DND-41 (cell line): ENCODE data around the gene CFAP221.

Experiments used
- ATAC-seq: fragments of 200-7000 bp; cut with Tn5 transposase; 3 replicates; pipeline ENCODE4 v1.9.1; 2021; ENCODE audit warnings: low read depth; ENCODE audit not compliant: insufficient read depth
- DNase-seq: peaks from one replicate; pipeline ENCODE4 v3.0.0-alpha.2; 2020
- H2AFZ ChIP-seq: 2 replicates; pipeline ENCODE4 v1.6.0; 2012; ENCODE audit warnings: low read depth, low read length
- H3K27ac ChIP-seq: 2 replicates; pipeline ENCODE4 v1.5.1; 2012; ENCODE audit warnings: low read length, inconsistent platforms
- H3K27me3 ChIP-seq: fragments of 200-600 bp; sonication (generic); 2 replicates; pipeline ENCODE4 v1.6.0; 2012; ENCODE audit warnings: low read length, mild to moderate bottlenecking, inconsistent platforms; ENCODE audit not compliant: insufficient read depth, poor library complexity
- H3K36me3 ChIP-seq: 2 replicates; pipeline ENCODE4 v1.5.1; 2012; ENCODE audit warnings: low read length, inconsistent platforms; ENCODE audit not compliant: insufficient read depth
- H3K4me1 ChIP-seq: 2 replicates; pipeline ENCODE4 v1.5.1; 2012; ENCODE audit warnings: mild to moderate bottlenecking, low read length; ENCODE audit not compliant: insufficient read depth
- H3K4me2 ChIP-seq: 2 replicates; pipeline ENCODE4 v1.6.0; 2012; ENCODE audit warnings: mild to moderate bottlenecking, moderate library complexity, low read length, inconsistent platforms; ENCODE audit not compliant: insufficient read depth
- H3K4me3 ChIP-seq, 2 experiments: fragments of 200-600 bp in 1 of 2; shearing (Covaris generic) in 1 of 2; 2 replicates each; pipeline ENCODE4 v1.5.1; 2012 to 2016; ENCODE audit warnings: inconsistent platforms in 2 of 2, low read length in 2 of 2, mild to moderate bottlenecking in 2 of 2, low read depth in 1 of 2, moderate library complexity in 1 of 2
- H3K79me2 ChIP-seq: 2 replicates; pipeline ENCODE4 v1.6.0; 2012; ENCODE audit warnings: low read length, inconsistent platforms; ENCODE audit not compliant: insufficient read depth
- H3K9ac ChIP-seq: 2 replicates; pipeline ENCODE4 v1.6.0; 2012; ENCODE audit warnings: low read depth, mild to moderate bottlenecking, inconsistent platforms, low read length, moderate library complexity
- H3K9me3 ChIP-seq: 2 replicates; pipeline ENCODE4 v1.5.1; 2012; ENCODE audit warnings: low read length, moderate library complexity, mild to moderate bottlenecking, inconsistent platforms; ENCODE audit not compliant: insufficient read depth, severe bottlenecking
- H4K20me1 ChIP-seq: 2 replicates; pipeline ENCODE4 v1.6.0; 2012; ENCODE audit warnings: low read length; ENCODE audit not compliant: insufficient read depth
- CTCF ChIP-seq: IDR thresholded peaks from 2 replicates; pipeline ENCODE4 v1.5.1; 2012; ENCODE audit warnings: borderline replicate concordance, low read length, moderate library complexity, mild to moderate bottlenecking; ENCODE audit not compliant: poor library complexity, severe bottlenecking; ENCODE audit errors: extremely low read depth
- EZH2 ChIP-seq: IDR thresholded peaks from 3 replicates; pipeline ENCODE4 v1.6.1; 2012; ENCODE audit warnings: borderline replicate concordance, low read depth, mild to moderate bottlenecking, moderate library complexity, low read length, inconsistent platforms; ENCODE audit not compliant: severe bottlenecking

CFAP221 gene

GRCh38 chr2:119625226-119625625 lies 81.0 kb downstream of the CFAP221 start:
- Histone ChIP-seq H3K27me3 (peaks cover 2% of the 10 kb centered on the region), H3K9ac (no peak overlapping the region), H3K4me2 (no peak overlapping the region), H4K20me1 (no peaks in the 10 kb centered on the region), H3K4me3 (no peak overlapping the region), H3K4me1 (no peaks in the 10 kb centered on the region), H2AFZ (no peak overlapping the region), H3K36me3 (no peaks in the 10 kb centered on the region), H3K9me3 (no peaks in the 10 kb centered on the region), H3K27ac (no peak overlapping the region), H3K79me2 (no peaks in the 10 kb centered on the region)
- no peak for TF ChIP-seq CTCF
- no peak for TF ChIP-seq EZH2
- DNase-seq, result no peak
- no peak for ATAC-seq

- H3K9ac ChIP-seq, result no peak overlapping the region
- no peak overlapping the region for H3K4me3 ChIP-seq
- no peak for DNase-seq
- no peaks in the 10 kb centered on the region for H4K20me1 ChIP-seq
- peaks cover 8% of the 10 kb centered on the region for H3K27me3 ChIP-seq
- no peak for TF ChIP-seq CTCF
- no peak for TF ChIP-seq EZH2
- no peaks in the 10 kb centered on the region for H3K4me1 ChIP-seq
- no peak overlapping the region for H3K4me2 ChIP-seq
- H2AFZ ChIP-seq, result no peak overlapping the region
- H3K79me2 ChIP-seq, result no peaks in the 10 kb centered on the region
- no peak for ATAC-seq
- H3K36me3 ChIP-seq, result no peaks in the 10 kb centered on the region
- no peak overlapping the region for H3K27ac ChIP-seq
- H3K9me3 ChIP-seq, result no peaks in the 10 kb centered on the region
Measured at GRCh38 chr2:119629323-119629825, 85.1 kb downstream of the CFAP221 start.

- Histone ChIP-seq H3K9ac (no peak overlapping the region), H3K4me1 (no peaks in the 10 kb centered on the region), H3K9me3 (no peaks in the 10 kb centered on the region), H2AFZ (no peak overlapping the region), H4K20me1 (no peaks in the 10 kb centered on the region), H3K27me3 (peaks cover 8% of the 10 kb centered on the region), H3K36me3 (no peaks in the 10 kb centered on the region), H3K79me2 (no peaks in the 10 kb centered on the region), H3K27ac (no peak overlapping the region), H3K4me2 (no peak overlapping the region), H3K4me3 (no peak overlapping the region)
- ATAC-seq, result no peak
- TF ChIP-seq CTCF (no peak), EZH2 (no peak)
- DNase-seq, result no peak
Measured at GRCh38 chr2:119630121-119630520, 85.9 kb downstream of the CFAP221 start.

- Histone ChIP-seq H3K9me3 (no peaks in the 10 kb centered on the region), H3K27ac (no peak overlapping the region), H3K4me2 (no peak overlapping the region), H3K27me3 (no peaks in the 10 kb centered on the region), H3K4me1 (no peaks in the 10 kb centered on the region), H2AFZ (no peak overlapping the region), H4K20me1 (no peaks in the 10 kb centered on the region), H3K36me3 (no peaks in the 10 kb centered on the region), H3K79me2 (no peaks in the 10 kb centered on the region), H3K9ac (no peak overlapping the region), H3K4me3 (no peak overlapping the region)
- TF ChIP-seq CTCF, result no peak
- no peak for TF ChIP-seq EZH2
- ATAC-seq (no peak), DNase-seq (no peak)
Measured at GRCh38 chr2:119637371-119637770, 93.1 kb downstream of the CFAP221 start.
